Posterior cingulate gyrus (tissue), 11 donors: Measurements from ENCODE around the gene RAB39A.
A peak's percentile ranks its signal among the peaks of the same experiment; 100 is the strongest.

Experiments
- DNase-seq, 10 donors: peaks; one replicate each; pipeline versions ENCODE4 v3.0.0 to v3.0.0-alpha.2; 2020 to 2021; ENCODE audit warnings: mixed read lengths in 3 of 10
- intact Hi-C: fragments of 100-400 bp; cut with DNase I; formaldehyde crosslinking; loops from one replicate; pipeline ENCODE4 v1.15.1; 2023

Gene RAB39A

GRCh38 chr11:107957109-107957588, 28.9 kb downstream of the RAB39A start:
- DNase-seq: no peak
- intact Hi-C loops: no loop called here

DNA sequence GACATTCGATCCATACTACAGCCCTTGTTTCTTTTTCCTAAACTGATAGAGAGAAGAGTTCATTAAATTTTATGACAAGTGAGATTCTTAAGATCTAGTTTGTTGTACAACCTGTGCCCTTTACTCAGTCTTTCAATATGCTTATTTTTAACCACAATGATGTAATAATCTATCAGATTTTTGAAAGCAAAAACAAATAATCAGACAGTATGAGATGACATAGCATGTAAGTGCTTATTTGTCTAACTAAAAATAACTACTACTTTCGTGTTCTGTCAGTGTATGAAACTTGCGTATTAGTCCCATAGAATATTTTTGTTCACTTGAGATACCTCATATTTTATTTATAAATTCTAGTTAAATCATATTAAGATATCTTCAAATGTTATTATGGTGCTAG, 33.2 kb downstream of the RAB39A start:
- DNase-seq: no peak
- intact Hi-C loops: no loop called here

DNA sequence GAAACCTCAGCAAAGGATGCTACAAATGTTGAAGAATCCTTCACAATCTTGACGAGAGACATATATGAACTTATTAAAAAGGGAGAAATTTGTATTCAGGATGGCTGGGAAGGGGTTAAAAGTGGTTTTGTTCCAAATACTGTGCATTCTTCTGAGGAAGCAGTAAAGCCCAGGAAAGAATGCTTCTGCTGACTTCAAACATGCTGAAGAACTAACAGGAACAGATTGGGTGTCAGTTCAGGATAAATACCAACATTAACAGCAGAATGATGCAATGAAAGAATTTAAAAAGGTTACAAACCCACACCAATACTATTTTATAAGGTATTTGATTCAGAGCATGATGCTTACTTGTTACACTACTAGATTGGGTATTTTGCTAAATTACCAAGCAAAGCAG, 33.9 kb downstream of the RAB39A start:
- no peak for DNase-seq
- intact Hi-C loops: no loop called here

GRCh38 chr11:107963091-107963490, 34.8 kb downstream of the RAB39A start:
- intact Hi-C loops: no loop called here
- no peak for DNase-seq

DNA sequence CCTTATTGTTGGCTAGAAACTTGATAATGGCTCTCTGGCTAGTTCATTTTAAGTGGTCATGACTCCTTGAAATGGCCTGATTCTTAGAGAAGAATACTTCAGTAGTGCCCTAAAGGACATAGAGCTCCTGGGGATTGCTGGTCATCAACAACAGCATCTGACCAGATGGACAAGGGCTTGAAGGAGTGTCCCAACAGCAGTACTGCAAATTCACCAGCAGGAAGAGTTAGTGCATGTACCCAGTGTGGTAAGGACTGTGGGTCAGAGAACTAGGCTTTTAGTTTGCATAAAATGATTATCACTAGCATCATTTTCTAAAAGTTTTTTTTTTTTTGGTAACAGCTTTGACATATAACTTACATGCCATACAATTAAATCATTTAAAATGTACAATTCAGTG, 41.0 kb downstream of the RAB39A start:
- DNase-seq: no peak
- intact Hi-C loops: no loop called here

GRCh38 chr11:107970049-107970448, 41.8 kb downstream of the RAB39A start:
- intact Hi-C loops: no loop called here
- DNase-seq: no peak

- no peak for DNase-seq
- intact Hi-C loops: no loop called here
Measured at GRCh38 chr11:107973641-107974040, 45.4 kb downstream of the RAB39A start.

DNA sequence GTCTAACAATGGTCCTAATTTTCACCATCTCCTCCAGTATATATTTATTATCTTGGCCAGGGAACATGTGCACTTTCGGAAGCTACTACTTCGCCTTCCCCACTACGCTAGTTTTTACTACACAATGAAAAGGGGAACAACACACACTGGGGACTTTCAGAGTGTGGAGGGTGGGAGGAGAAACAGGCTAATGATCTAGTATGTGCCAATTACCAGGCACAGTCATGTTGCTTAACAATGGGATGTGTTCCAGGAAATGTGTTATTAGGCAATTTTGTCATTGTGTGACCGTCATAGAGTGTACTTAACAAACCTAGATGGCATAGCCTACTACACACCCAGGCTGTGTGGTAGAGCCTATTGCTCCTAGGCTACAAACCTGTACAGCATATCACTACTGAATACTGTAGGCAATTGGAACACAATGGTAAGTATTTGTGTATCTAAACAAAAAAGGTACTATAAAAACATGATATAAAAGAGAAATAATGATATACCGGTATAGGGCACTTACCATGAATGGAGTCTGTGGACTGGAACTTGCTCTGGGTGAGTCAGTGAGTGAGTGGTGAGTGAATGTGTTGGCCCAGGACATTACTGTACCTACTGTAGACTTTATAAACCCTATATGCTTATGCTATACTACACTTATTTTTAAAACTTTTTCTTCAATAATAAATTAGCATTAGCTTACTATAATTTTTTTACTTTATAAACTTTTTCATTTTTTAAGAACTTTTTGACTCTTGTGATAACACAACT, 60.3 kb downstream of the RAB39A start:
- intact Hi-C loops: no loop called here
- no peak for DNase-seq

- intact Hi-C loops: no loop called here
- DNase-seq: no peak
Measured at GRCh38 chr11:107991868-107992414, 63.7 kb downstream of the RAB39A start.

GRCh38 chr11:107996006-107996776, 67.9 kb downstream of the RAB39A start:
- intact Hi-C loops: no loop called here
- no peak for DNase-seq

GRCh38 chr11:107998761-107999160, 70.5 kb downstream of the RAB39A start:
- no peak for DNase-seq
- intact Hi-C loops: no loop called here

GRCh38 chr11:107999759-108000455, 71.7 kb downstream of the RAB39A start:
- DNase-seq: no peak
- intact Hi-C loops: loop anchor here (10.0 kb wide), 1 partner anchor 655 kb away; no protein-coding TSS in a partner anchor

DNA sequence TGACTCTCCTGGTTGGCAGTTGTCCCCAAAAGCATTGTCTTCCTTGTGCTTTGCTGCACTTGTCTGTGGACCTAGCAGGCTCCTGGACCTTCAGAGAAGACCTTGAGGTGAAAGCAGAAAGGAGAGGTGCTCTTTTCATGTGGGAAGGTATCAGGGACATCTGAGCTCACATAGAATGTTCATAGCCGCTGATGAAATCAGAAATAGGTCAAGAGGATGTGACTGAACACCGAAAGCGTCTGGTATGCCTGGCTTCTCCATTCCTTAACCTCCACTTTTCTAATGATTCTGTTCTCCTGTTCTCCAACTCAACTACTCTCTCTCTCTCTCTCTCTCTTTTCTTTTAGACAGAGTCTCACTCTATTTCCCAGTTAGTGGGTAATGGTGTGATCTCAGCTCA, 74.2 kb downstream of the RAB39A start:
- no peak for DNase-seq
- intact Hi-C loops: loop anchor here (10.0 kb wide), 1 partner anchor 652 kb away; no protein-coding TSS in a partner anchor

GRCh38 chr11:108003623-108004022, 75.4 kb downstream of the RAB39A start:
- intact Hi-C loops: loop anchor here (10.0 kb wide), 1 partner anchor 651 kb away; no protein-coding TSS in a partner anchor

DNA sequence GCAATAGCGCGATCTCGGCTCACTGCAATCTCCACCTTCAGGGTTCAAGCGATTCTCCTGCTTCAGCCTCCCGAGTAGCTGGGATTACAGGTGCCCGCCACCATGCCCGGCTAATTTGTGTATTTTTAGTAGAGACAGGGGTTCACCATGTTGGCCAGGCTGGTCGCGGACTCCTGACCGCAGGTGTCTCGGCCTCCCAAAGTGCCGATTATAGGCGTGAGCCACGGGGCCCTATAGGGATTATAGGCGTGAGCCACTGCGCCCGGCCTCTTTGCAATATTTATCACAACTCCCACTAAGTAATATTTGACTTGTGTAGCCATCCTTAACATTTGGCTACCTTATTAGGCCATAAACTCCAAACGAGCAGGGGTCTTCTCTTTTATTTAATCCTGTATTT, 79.6 kb downstream of the RAB39A start:
- no peak for DNase-seq
- intact Hi-C loops: loop anchor here (2.0 to 10.0 kb wide), 3 partner anchors 79 to 647 kb away; partner anchors contain the start of genes ACAT1 and RAB39A

More at GRCh38 chr11:108003623-108004022, 75.4 kb downstream of the RAB39A start:
- DNase-seq: no peak

DNA sequence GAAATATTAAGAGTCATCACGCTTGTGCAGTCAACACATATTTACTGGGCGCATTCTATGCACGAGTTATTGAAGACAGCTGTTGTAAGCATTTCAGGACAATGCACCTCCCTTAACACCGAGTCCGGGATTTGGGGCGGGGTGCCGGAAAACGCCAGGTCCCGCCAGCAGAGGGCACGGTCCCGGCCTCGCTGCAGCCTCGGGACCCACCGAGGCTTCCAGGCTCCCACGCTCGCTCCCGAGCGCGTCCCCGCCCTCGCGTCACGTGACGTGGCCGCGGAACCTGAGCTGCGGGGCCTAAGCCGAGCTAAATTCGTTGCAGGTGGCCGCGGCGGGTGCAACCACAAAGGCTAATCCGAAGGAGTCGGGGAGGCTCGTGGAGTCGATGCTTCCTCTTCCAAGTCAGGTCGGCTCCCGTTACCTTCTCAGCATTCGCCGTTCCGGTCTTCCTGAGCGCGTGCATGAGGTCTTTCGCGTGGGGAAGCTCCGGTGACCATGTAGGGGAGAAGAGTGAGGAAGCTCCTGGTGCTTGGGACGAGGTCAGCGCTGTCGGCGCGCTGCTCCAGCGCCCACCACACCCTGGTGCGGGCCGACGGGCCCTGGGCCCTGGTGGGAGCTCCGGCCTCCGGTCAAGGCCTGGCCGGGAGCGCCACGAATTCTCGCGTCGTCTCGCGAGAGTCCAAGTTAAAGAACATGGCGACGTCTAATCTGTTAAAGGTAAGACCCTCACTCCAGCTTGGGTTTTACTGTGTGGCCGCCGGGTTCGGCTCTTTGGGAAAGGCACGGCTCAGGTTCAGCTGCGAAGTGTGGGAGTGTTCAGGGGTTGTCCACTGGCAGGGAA, 80.6 kb downstream of the RAB39A start, which contains the start of gene CUL5:
CUL5 (plus strand) TSS at position 243 of the 841 bp plus-strand sequence; CDS start at position 694, 451 bp downstream.
- intact Hi-C loops: loop anchor here (2.0 to 10.0 kb wide), 3 partner anchors 80 to 646 kb away; partner anchors contain the start of genes ACAT1 and RAB39A

DNA sequence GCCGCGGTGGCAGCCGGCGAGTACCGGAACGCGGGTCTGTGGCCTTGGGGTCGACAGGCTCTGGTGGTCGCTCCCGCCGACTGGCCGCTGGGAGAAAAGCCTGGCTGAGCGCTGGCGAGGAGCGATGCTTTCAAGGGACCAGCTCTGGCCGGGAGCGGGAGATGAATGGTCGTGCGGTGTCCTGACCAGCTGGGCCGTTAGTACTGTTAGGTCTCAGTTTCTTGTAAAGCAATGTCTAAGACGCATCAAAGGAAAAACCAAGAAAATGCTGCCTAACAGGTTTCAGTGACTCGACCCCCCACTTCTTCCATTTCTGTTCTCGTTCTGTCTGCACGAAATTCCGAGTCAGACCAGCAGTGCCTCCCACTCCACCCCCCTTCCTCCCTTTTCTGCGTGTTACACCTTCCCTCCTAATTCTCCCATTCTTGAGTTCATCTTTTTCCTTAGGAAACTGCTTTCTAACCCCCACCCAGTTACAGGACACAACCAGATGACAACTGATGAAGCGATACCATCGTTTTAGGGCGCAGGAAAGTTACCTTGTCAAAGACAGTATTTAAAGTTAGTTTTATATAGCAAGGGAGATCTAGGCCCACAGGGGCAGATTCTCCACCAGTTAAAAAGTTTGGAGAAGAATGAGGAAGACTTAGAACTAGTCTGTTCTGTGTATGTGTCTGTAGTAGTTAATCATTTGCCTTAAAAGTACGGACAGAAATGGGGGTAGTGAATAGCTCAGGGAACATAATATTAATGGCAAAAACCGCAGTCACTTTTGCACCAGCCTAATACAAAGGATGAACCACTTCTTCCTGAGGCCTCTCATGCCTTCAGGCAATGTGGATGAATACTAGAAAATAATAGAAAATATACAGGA, 81.5 kb downstream of the RAB39A start:
- no peak for DNase-seq
- intact Hi-C loops: loop anchor here (2.0 to 10.0 kb wide), 3 partner anchors 81 to 645 kb away; partner anchors contain the start of genes ACAT1 and RAB39A

More for the DNA sequence above, 80.6 kb downstream of the RAB39A start, which contains the start of gene CUL5:
- peak; percentile 85 to 98 (median 90) for DNase-seq

DNA sequence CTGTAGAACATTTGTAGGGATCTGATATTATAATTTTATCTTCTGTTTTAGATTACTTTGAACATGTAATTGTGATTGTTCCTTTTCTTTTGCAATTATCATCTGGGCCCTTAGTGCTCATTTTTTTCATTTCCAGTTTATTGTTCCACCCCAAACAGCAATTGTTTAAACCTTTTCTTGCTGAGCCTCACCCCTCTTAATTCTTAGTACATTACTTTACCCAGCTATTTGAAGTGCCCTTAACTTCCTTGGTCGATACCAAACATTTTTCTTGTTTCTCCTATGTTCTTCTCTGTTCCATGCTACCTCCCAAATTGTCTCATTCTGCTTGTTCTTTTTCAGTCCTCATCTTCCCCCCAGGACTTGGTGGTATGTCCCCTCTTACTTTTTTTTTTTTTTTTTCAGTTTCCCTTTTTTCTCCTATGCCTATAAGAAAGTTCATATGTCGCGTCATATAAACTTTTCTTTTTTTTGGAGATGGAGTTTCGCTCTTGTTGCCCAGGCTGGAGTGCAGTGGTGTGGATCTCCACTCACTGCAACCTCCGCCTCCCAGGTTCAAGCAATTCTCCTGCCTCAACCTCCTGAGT, 84.0 kb downstream of the RAB39A start:
- intact Hi-C loops: no loop called here
- no peak for DNase-seq
